Stimulated activated CD8-positive, alpha-beta memory T cell treated with anti-CD3 and anti-CD28 coated beads, Interleukin-12 subunit alpha, Interleukin-12 subunit beta, amount 100 ng/mL, for 24 hours (primary cell): ENCODE measurements around the gene ZRANB2.
A peak's percentile ranks its signal among the peaks of the same experiment; 100 is the strongest.

ENCODE experiments used
- DNase-seq: peaks from one replicate; pipeline ENCODE4 v3.0.0-alpha.2; 2020; ENCODE audit errors: extremely low read depth

The ZRANB2 gene

GRCh38 chr1:71080739-71081696, at the start of gene ZRANB2:
Gene ZRANB2 (minus strand): TSS chr1:71081035. CDS start chr1:71080995, 40 bp downstream.
- peak; percentile 74 for DNase-seq

GRCh38 chr1:71128060-71128459, 47.2 kb upstream of the ZRANB2 start:
- no peak for DNase-seq

DNA sequence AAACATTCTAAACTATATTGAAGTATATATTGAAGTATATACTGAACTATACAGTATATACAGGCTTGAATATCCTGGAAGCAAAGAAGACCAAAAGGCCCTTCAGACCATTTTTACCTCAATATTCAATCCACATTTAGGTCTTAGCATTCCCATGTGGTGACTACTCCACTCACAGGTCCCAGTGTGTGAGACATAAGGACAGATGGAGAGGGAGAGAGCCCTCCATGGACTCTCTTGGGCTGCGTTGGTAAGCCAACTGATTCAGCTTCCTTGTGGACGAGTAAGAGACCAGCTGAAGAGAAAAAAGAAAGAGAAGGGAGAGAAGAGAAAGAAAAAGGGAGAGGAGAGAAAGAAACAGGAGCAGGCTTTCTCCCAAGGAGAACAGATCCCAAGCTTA, 37.3 kb upstream of the ZRANB2 start:
- DNase-seq = no peak

- DNase-seq = no peak
Observed at GRCh38 chr1:71116729-71117128, 35.9 kb upstream of the ZRANB2 start.

- no peak for DNase-seq
Observed at GRCh38 chr1:71106658-71107322, 26.0 kb upstream of the ZRANB2 start.

GRCh38 chr1:71104417-71104816, 23.6 kb upstream of the ZRANB2 start:
- no peak for DNase-seq

GRCh38 chr1:71101839-71102376, 21.1 kb upstream of the ZRANB2 start:
- no peak for DNase-seq

DNA sequence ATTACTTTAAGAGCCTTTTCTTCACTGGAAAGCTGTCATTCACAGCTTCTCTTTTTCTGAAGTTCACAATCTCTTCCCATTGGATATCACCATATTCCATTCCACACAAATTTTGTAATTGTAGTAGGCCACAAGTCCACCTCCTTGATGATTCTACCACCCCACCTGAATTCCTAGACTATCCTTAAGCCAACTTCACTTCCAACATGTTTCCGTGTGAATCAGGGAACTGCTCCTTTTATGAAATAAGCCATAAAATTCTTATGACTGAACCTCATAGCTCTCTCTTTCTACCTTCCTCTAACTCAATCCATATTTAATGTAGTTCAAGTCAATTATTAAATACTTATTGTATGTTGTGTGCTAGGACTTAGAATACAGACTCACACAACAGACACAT, 16.6 kb upstream of the ZRANB2 start:
- no peak for DNase-seq

DNA sequence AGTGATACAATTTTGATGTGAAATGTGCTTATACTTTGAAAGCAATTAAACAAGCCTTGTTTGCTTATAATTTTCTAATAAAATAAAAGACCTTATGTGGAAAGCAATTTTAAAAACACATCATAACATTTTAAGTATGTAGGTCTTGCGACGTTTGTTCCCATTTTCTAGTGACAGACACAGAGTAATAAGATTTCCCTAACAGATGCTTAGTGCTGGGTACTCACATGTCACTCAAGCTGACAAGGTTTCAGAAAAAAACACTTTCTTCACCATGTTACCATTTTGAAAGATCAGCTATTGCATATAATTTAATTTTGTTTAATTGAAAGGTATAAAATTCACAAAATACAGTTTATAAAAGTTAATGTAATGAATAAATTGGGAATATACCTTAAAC, 14.1 kb upstream of the ZRANB2 start:
- DNase-seq = no peak

GRCh38 chr1:71093938-71094337, 13.1 kb upstream of the ZRANB2 start:
- no peak for DNase-seq

GRCh38 chr1:71089536-71090270, 8.9 kb upstream of the ZRANB2 start:
- no peak for DNase-seq

- DNase-seq = no peak
Observed at GRCh38 chr1:71088645-71089287, 7.9 kb upstream of the ZRANB2 start.

- no peak for DNase-seq
Observed at GRCh38 chr1:71087713-71088112, 6.9 kb upstream of the ZRANB2 start.

GRCh38 chr1:71087060-71087459, 6.2 kb upstream of the ZRANB2 start:
- no peak for DNase-seq

- DNase-seq = no peak
Observed at GRCh38 chr1:71086331-71086730, 5.5 kb upstream of the ZRANB2 start.

GRCh38 chr1:71083271-71083670, 2.4 kb upstream of the ZRANB2 start:
- no peak for DNase-seq

DNA sequence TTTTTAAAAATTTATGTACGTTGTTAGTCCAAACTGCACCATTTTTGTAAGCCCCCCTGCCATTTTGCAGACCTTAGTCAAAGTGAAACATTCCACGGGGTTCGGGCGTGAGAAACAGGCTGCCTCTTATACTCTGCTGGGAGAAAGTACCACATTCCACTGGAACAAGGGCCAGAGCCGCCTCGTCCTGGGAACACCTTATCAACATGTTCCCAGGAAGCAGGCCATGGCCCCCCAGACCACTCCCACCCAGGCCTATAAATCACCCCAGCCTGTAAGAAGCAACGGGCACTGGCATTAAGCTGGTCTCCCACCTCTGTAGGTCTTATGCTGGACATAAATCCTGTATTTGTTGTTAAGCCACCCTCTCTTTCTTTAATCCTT, 854 bp upstream of the ZRANB2 start:
- no peak for DNase-seq

DNA sequence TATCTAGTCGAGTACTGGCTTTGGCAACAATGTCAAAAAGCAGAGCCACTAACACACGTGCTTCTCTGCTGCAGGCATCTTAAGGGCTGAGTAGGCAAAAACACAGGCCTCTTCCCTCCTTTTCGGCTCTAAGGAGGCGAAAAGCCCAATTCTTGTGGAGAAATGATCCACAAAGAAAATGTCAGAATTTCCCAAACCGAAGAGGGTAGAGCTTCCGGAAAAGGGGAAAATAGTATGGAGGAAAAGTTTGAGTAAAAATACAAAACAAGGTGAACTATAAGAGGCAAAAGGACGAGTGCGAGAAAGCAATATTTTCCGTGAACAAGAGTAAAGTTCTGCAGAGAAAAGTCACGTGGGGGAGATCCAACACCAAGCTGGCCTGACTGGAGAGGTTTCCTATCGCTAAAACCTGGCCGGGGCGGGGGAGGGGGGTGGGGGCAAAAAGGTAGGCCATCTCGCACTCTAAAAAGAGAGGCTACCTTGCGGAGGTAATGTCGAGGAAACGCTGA, 551 bp downstream of the ZRANB2 start:
- peak; percentile 1 for DNase-seq

GRCh38 chr1:71074681-71075080, 6.2 kb downstream of the ZRANB2 start:
- no peak for DNase-seq

DNA sequence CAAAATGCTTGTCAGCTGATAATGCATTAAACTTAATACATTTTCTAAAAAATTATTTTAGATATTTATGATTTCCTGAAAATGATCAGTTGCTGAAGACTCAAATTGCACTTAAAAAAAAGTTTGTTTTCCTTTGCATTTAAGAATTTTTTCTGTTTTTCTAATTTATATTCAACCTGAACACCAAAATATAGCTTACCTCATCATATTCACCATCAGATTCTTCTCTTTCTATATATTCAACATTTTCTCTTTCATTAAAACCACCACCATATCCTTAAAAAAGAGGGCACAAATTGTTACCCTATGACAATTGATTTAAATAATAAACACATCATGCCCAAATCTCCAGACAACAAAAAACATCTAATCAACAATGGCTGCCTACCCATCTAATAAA, 8.6 kb downstream of the ZRANB2 start:
- no peak for DNase-seq

GRCh38 chr1:71071720-71072119, 9.1 kb downstream of the ZRANB2 start:
- no peak for DNase-seq
